IPS-NIHi11 (cell line): ENCODE results near the gene POLQ.
"Not testable (repeated sequence)": the region's sequence is repeated elsewhere in the genome, so short reads cannot be mapped to it uniquely, and the experiment has no call there.

ENCODE experiments used
- DNase-seq: peaks from one replicate; pipeline ENCODE4 v3.0.0; 2012; ENCODE audit warnings: mixed read lengths, low spot score

Gene POLQ

GRCh38 chr3:121418182-121418581 lies 127.6 kb downstream of the POLQ start:
- no peak for DNase-seq

DNA sequence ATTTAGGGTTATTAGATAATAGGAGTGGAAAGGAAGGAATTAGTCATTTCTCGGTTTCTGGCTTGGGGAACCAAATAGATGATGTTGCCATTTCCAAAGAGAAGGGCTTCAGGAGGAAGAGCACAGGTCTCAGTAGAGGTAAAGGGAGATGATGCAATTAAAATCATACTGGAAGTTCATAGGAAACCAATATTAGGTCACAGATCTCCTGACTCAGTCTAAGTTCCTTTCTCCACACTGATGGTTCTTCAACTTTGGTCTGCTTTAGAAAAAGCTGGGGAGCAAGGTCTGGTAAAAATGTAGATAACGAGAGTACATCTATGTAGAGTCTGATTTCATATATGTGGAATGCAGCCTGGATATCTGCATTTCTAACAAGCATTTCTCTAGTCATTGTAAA lies 130.9 kb downstream of the POLQ start:
- DNase-seq, result no peak

DNA sequence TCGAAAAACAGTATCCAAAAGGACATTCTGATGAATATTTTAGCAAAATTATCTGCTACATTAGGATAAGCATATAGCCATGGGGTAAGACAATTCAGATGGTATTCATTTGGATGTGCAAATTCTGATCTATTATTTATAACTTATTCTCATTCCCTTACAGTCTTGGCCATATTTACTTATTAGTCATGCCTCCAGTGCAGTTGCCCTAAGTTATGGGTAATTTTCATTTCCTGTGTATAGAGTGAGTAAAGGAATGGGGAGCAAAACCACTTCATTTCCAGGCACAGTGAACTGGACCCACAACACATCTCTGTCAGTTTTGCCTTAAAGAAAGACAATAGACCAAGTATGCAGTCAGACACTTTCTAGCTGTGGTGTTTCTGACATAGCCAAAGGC lies 134.3 kb downstream of the POLQ start:
- no peak for DNase-seq

GRCh38 chr3:121405631-121406030 lies 140.2 kb downstream of the POLQ start:
- no peak for DNase-seq

DNA sequence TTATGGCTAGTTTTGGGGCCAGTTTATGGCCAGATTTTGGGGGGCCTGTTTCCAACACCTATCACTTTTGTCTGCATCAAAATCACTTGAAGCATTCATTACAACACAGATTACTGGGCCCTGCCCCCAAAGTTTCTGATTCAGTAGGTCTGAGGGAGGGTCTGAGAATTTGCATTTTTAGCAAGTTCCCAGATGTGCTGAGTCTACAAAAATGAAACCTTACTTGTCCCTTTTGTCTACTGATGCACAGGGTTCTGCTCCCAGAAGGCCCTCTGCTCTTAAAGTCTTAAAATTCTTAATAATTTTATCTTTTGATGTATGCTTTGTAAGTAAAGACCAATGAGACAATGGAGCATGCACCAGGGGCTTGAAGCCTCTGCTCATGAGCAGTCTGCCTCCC lies 146.0 kb downstream of the POLQ start:
- no peak for DNase-seq

DNA sequence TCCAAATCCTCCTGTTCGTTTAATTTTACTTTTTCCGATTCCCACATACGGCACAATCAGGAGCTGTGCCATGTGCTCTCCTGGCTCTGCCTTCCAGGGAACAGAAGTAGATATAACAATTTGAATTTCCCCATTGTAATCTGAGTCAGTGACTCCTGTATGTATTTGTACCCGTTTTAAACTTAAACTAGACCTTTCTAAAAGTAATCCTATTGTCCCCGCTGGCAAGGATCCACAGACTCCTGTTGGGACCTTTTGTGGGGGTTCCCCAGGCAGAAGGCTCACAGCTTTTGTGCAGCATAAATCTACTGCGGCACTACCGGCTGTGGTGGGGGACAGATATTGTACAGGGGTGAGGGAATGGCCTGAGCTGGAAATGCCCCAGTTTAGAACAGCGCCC lies 147.7 kb downstream of the POLQ start:
- DNase-seq, result not testable (repeated sequence)

DNA sequence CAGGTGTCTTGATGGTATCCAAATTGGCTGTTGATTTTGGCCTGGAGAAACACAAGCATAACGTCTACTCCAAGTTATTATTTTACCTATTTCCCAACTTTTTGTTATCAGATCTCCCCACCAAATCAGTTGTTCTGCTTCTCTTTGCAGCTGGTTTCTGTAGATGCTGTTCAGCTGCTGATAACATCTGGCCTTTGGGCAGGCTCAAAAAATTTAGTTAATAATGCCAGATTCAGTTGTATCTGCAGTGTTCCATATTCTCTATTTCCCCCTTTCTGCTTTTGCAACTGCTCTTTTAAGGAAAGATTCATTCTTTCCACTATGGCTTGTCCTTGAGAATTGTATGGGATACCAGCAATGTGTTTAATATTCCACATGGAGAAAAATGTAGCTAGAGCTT lies 149.8 kb downstream of the POLQ start:
- not testable (repeated sequence) for DNase-seq

DNA sequence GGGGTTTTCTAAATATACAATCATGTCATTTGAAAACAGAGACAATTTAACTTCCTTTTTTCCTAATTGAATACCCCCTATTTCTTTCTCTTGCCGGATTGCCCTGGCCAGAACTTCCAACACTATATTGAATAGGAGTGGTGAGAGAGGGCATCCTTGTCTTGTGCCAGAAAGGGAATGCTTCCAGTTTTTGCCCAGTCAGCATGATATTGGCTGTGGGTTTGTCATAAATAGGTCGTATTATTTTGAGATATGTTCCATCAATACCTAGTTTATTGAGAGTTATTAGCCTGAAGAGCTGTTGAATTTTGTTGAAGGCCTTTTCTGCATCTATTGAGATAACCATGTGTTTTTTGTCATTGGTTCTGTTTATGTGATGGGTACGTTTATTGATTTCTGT lies 157.5 kb downstream of the POLQ start:
- DNase-seq, result not testable (repeated sequence)
